Keratinocyte (primary cell): Measurements from ENCODE around the gene COL11A1. TPM values are rescaled to one million over a fixed set of nuclear protein-coding genes. Genes with fewer than 3 reads are reported as not detected.
A peak's percentile ranks its signal among the peaks of the same experiment; 100 is the strongest.

Experiments
- DNase-seq: peaks from one replicate; pipeline ENCODE4 v3.0.0-alpha.2; 2011; ENCODE audit warnings: low read depth, missing footprints, low spot score
- FAIRE-seq: peaks from 2 replicates; lab custom pipeline; 2011; peaks lifted over from hg19 to GRCh38; lab: Jason Lieb, UNC
- H2AFZ ChIP-seq: 2 replicates; pipeline ENCODE4 v1.6.0; 2012; ENCODE audit warnings: low read length, control low read depth, inconsistent platforms; ENCODE audit not compliant: control insufficient read depth
- H3K27ac ChIP-seq: 2 replicates; pipeline ENCODE4 v1.5.1; 2011; ENCODE audit warnings: low read length; ENCODE audit not compliant: control insufficient read depth, insufficient read depth
- H3K27me3 ChIP-seq: 3 replicates; pipeline ENCODE4 v1.6.0; 2011; ENCODE audit warnings: low read length; ENCODE audit not compliant: control insufficient read depth, insufficient read depth; ENCODE audit errors: extremely low read depth
- H3K36me3 ChIP-seq, 2 experiments: 2 replicates in 1 of 2; 3 replicates in 1 of 2; pipeline ENCODE4 v1.5.1; 2011; ENCODE audit warnings: low read length in 2 of 2, mild to moderate bottlenecking in 1 of 2; ENCODE audit not compliant: control insufficient read depth in 2 of 2, insufficient read depth in 2 of 2; ENCODE audit errors: extremely low read depth in 1 of 2
- H3K4me1 ChIP-seq: 3 replicates; pipeline ENCODE4 v1.5.1; 2011; ENCODE audit warnings: low read length; ENCODE audit not compliant: control insufficient read depth, insufficient read depth; ENCODE audit errors: extremely low read depth
- H3K4me2 ChIP-seq: 3 replicates; pipeline ENCODE4 v1.6.0; 2011; ENCODE audit warnings: low read depth, low read length; ENCODE audit not compliant: control insufficient read depth, insufficient read depth; ENCODE audit errors: extremely low read depth
- H3K4me3 ChIP-seq, 3 experiments: fragments of 200-600 bp in 1 of 3; sonication (generic) in 1 of 3; 2 replicates in 2 of 3; 3 replicates in 1 of 3; pipeline ENCODE4 v1.5.1; 2011 to 2016; ENCODE audit warnings: low read length in 3 of 3, mild to moderate bottlenecking in 3 of 3, control low read depth in 2 of 3, inconsistent platforms in 1 of 3, low read depth in 1 of 3, mixed read lengths in 1 of 3, mixed run types in 1 of 3, moderate library complexity in 1 of 3; ENCODE audit not compliant: control insufficient read depth in 2 of 3, insufficient read depth in 2 of 3; ENCODE audit errors: extremely low read depth in 1 of 3
- H3K79me2 ChIP-seq: 2 replicates; pipeline ENCODE4 v1.6.0; 2012; ENCODE audit warnings: low read length; ENCODE audit not compliant: control insufficient read depth, insufficient read depth
- H3K9ac ChIP-seq: 3 replicates; pipeline ENCODE4 v1.6.0; 2011; ENCODE audit warnings: low read length; ENCODE audit not compliant: control insufficient read depth, insufficient read depth; ENCODE audit errors: extremely low read depth
- H3K9me1 ChIP-seq: 3 replicates; pipeline ENCODE4 v1.6.0; 2011; ENCODE audit warnings: low read length; ENCODE audit not compliant: control insufficient read depth, insufficient read depth; ENCODE audit errors: extremely low read depth
- H3K9me3 ChIP-seq: 2 replicates; pipeline ENCODE4 v1.5.1; 2012; ENCODE audit warnings: low read depth, low read length; ENCODE audit not compliant: control insufficient read depth
- H4K20me1 ChIP-seq: 3 replicates; pipeline ENCODE4 v1.6.0; 2011; ENCODE audit warnings: low read length; ENCODE audit not compliant: control insufficient read depth, insufficient read depth; ENCODE audit errors: extremely low read depth
- EZH2 ChIP-seq: IDR thresholded peaks from one replicate; pipeline ENCODE4 v1.6.1; 2012; ENCODE audit warnings: inconsistent platforms, mild to moderate bottlenecking, low read length, moderate library complexity
- dilution Hi-C: fragments of 300-500 bp; cut with MboI; formaldehyde crosslinking; loops from one replicate; pipeline ENCODE4 v1.7.0; 2020; ENCODE audit warnings: low sequenced_read_pairs; ENCODE audit not compliant: extremely low pct_ligation_motif_present
- polyA plus RNA-seq, 5 experiments: library from polyadenylated mRNA; depleted of rRNA in 3 of 5; stranded (reverse) in 3 of 5; stranded (forward) in 1 of 5; unstranded in 1 of 5; fragments of >200 nt; gene quantifications; 1 replicate in 1 of 5; 2 replicates in 3 of 5; 3 replicates in 1 of 5; pipeline versions ENCODE4 v1.2.1 to v1.2.3, GENCODE V29; 2011 to 2012; ENCODE audit warnings: missing spikeins in 2 of 5, low read depth in 1 of 5, low replicate concordance in 1 of 5
- TF ChIP-seq, protein P1 (sequence below), 3 experiments: IDR thresholded peaks in 1 of 3; conservative IDR thresholded peaks in 1 of 3; optimal IDR thresholded peaks in 1 of 3; 2 replicates in 2 of 3; 3 replicates in 1 of 3; pipeline versions ENCODE3 to v1.5.1; 2011; ENCODE audit warnings: low read length in 3 of 3, mild to moderate bottlenecking in 3 of 3, moderate library complexity in 2 of 3, control low read depth in 1 of 3, inconsistent platforms in 1 of 3; ENCODE audit not compliant: insufficient read depth in 2 of 3; ENCODE audit errors: extremely low read depth in 1 of 3

The COL11A1 gene
- polyA plus RNA-seq, 1 donor (not counting 4 experiments of a cell fraction or from before 2014, with no cell fraction given) = 0.37 TPM

DNA sequence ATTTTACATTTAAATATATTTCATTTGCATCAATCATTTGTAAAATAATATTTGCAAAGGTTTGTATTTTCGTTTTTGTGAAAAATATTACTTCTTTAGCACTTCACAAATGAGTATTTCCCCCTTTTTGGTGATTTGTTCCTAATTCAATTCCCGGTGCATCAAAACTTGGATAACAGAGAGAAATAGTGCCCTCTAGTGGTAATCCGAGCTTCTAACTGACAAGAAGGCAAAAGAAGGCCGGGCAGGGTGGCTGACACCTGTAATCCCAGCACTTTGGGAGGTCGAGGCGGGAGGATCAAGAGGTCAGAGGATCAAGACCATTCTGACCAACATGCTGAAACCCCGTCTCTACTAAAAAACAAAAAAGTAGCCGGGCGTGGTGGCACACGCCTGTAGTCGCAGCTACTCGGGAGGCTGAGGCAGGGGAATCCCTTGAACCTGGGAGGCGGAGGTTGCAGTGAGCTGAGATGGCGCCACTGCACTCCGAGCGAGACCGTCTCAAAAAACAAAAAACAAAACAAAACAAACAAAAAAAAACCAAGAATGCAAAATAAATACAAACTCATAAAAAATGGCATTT, 137.7 kb downstream of the COL11A1 start:
- H3K9me3 ChIP-seq = no peaks in the 10 kb centered on the region
- H3K36me3 ChIP-seq = no peaks in the 10 kb centered on the region
- H3K4me2 ChIP-seq = no peak overlapping the region
- dilution Hi-C loops = no loop called here
- H3K9ac ChIP-seq = no peak overlapping the region
- H3K4me1 ChIP-seq = no peaks in the 10 kb centered on the region
- TF ChIP-seq, protein P1, sequence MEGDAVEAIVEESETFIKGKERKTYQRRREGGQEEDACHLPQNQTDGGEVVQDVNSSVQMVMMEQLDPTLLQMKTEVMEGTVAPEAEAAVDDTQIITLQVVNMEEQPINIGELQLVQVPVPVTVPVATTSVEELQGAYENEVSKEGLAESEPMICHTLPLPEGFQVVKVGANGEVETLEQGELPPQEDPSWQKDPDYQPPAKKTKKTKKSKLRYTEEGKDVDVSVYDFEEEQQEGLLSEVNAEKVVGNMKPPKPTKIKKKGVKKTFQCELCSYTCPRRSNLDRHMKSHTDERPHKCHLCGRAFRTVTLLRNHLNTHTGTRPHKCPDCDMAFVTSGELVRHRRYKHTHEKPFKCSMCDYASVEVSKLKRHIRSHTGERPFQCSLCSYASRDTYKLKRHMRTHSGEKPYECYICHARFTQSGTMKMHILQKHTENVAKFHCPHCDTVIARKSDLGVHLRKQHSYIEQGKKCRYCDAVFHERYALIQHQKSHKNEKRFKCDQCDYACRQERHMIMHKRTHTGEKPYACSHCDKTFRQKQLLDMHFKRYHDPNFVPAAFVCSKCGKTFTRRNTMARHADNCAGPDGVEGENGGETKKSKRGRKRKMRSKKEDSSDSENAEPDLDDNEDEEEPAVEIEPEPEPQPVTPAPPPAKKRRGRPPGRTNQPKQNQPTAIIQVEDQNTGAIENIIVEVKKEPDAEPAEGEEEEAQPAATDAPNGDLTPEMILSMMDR (optimal IDR thresholded peaks at IDR 0.05 in 1 of 3, IDR thresholded peaks at IDR 0.05 in 1 of 3, conservative IDR thresholded peaks at IDR 0.05 in 1 of 3; ENCODE audit: extremely low read depth in 1 of 3, insufficient read depth in 2 of 3, low read length in 3 of 3) = peak; percentile 25 to 43 (median 39)
- TF ChIP-seq EZH2 = no peak
- FAIRE-seq (no peak), DNase-seq (no peak)
- H2AFZ ChIP-seq = no peak overlapping the region
- no peaks in the 10 kb centered on the region for H3K79me2 ChIP-seq
- H4K20me1 ChIP-seq = no peaks in the 10 kb centered on the region
- H3K4me3 ChIP-seq = no peak overlapping the region
- no peaks in the 10 kb centered on the region for H3K9me1 ChIP-seq
- no peak overlapping the region for H3K27ac ChIP-seq
- no peaks in the 10 kb centered on the region for H3K27me3 ChIP-seq

DNA sequence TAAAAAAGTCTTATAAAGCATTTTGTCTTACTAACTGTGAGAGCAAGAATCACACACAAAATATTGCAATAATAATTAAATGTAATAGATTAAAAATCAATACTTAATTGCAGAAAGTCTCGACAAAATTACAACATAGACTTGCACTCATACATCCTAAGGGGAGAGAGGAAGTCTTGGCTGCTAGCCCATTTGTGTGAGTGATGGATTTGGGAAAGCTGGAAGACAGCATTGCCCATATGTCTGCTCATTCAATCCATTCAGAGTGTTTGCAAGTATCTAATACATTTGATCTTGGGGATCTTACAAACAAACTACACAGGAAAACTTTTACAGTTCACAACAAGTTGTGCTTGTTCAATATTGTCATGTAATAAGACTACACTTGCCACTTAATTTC, 140.5 kb downstream of the COL11A1 start:
- H3K79me2 ChIP-seq = no peaks in the 10 kb centered on the region
- H3K4me2 ChIP-seq = no peak overlapping the region
- no peaks in the 10 kb centered on the region for H3K4me1 ChIP-seq
- FAIRE-seq = no peak
- H3K36me3 ChIP-seq = no peaks in the 10 kb centered on the region
- no peaks in the 10 kb centered on the region for H3K27me3 ChIP-seq
- H4K20me1 ChIP-seq = no peaks in the 10 kb centered on the region
- no peak overlapping the region for H3K27ac ChIP-seq
- dilution Hi-C loops = no loop called here
- no peak overlapping the region for H3K4me3 ChIP-seq
- H3K9me3 ChIP-seq = no peaks in the 10 kb centered on the region
- no peaks in the 10 kb centered on the region for H3K9me1 ChIP-seq
- DNase-seq = no peak
- H3K9ac ChIP-seq = no peak overlapping the region
- TF ChIP-seq, protein P1 (optimal IDR thresholded peaks at IDR 0.05 in 1 of 3, IDR thresholded peaks at IDR 0.05 in 1 of 3, conservative IDR thresholded peaks at IDR 0.05 in 1 of 3; ENCODE audit: extremely low read depth in 1 of 3, insufficient read depth in 2 of 3, low read length in 3 of 3) = no peak
- TF ChIP-seq EZH2 = no peak
- no peak overlapping the region for H2AFZ ChIP-seq
